T follicular helper cell (primary cell): ENCODE data around the gene BAIAP2L1.
"Not testable (repeated sequence)": the region's sequence is repeated elsewhere in the genome, so short reads cannot be mapped to it uniquely, and the experiment has no call there.

Source experiments
- DNase-seq: peaks from one replicate; pipeline ENCODE4 v3.0.0-alpha.2; 2020; ENCODE audit warnings: low read depth
- total RNA-seq, 2 experiments: gene quantifications; one replicate each; lab custom pipeline; 2026; lab: John Stamatoyannopoulos, UW

BAIAP2L1 gene
- total RNA-seq, result 2.1 to 2.4 reads per million in 2 experiments

- peak; percentile 65 for DNase-seq
These were observed at the start of gene BAIAP2L1 for GRCh38 chr7:98400542-98401340. Gene BAIAP2L1 (minus strand): TSS chr7:98401090. CDS start chr7:98400852, 238 bp downstream.

- DNase-seq, result no peak
These were observed 47.9 kb upstream of the BAIAP2L1 start for GRCh38 chr7:98448766-98449165.

GRCh38 chr7:98440992-98441391 is 40.1 kb upstream of the BAIAP2L1 start:
- DNase-seq, result not testable (repeated sequence)

- no peak for DNase-seq
These were observed 38.6 kb upstream of the BAIAP2L1 start for GRCh38 chr7:98439484-98439883.

GRCh38 chr7:98434087-98434486 is 33.2 kb upstream of the BAIAP2L1 start:
- no peak for DNase-seq

GRCh38 chr7:98429799-98430198 is 28.9 kb upstream of the BAIAP2L1 start:
- DNase-seq, result no peak

GRCh38 chr7:98423043-98423442 is 22.2 kb upstream of the BAIAP2L1 start:
- no peak for DNase-seq

- DNase-seq, result peak; percentile 44
These were observed 20.2 kb upstream of the BAIAP2L1 start for GRCh38 chr7:98420966-98421612.

- not testable (repeated sequence) for DNase-seq
These were observed 19.1 kb upstream of the BAIAP2L1 start for GRCh38 chr7:98419988-98420387.

GRCh38 chr7:98419316-98419691 is 18.4 kb upstream of the BAIAP2L1 start:
- DNase-seq, result not testable (repeated sequence)

- DNase-seq, result no peak
These were observed 17.9 kb upstream of the BAIAP2L1 start for GRCh38 chr7:98418636-98419315.

- DNase-seq, result no peak
These were observed 17.4 kb upstream of the BAIAP2L1 start for GRCh38 chr7:98418271-98418635.

GRCh38 chr7:98417604-98418270 is 16.8 kb upstream of the BAIAP2L1 start:
- not testable (repeated sequence) for DNase-seq

- no peak for DNase-seq
These were observed 13.5 kb upstream of the BAIAP2L1 start for GRCh38 chr7:98414205-98414900.

- not testable (repeated sequence) for DNase-seq
These were observed 12.8 kb upstream of the BAIAP2L1 start for GRCh38 chr7:98413655-98414054.

- DNase-seq, result no peak
These were observed 9.0 kb upstream of the BAIAP2L1 start for GRCh38 chr7:98409843-98410242.

GRCh38 chr7:98408146-98408545 is 7.3 kb upstream of the BAIAP2L1 start:
- not testable (repeated sequence) for DNase-seq

- DNase-seq, result no peak
These were observed 5.9 kb upstream of the BAIAP2L1 start for GRCh38 chr7:98406827-98407226.

GRCh38 chr7:98404840-98405239 is 4.0 kb upstream of the BAIAP2L1 start:
- DNase-seq, result no peak

- DNase-seq, result no peak
These were observed 874 bp downstream of the BAIAP2L1 start for GRCh38 chr7:98399890-98400541.

GRCh38 chr7:98399462-98399861 is 1.4 kb downstream of the BAIAP2L1 start:
- DNase-seq, result no peak
